GM21786 (cell line): ENCODE measurements around the gene NCAPH2.
"Not testable (repeated sequence)": the region's sequence is repeated elsewhere in the genome, so short reads cannot be mapped to it uniquely, and the experiment has no call there.

Source experiments
- ATAC-seq: cut with Tn5 transposase; IDR thresholded peaks from one replicate; pipeline ENCODE4 v1.9.1; 2021; ENCODE audit not compliant: unreplicated experiment

NCAPH2 gene

DNA sequence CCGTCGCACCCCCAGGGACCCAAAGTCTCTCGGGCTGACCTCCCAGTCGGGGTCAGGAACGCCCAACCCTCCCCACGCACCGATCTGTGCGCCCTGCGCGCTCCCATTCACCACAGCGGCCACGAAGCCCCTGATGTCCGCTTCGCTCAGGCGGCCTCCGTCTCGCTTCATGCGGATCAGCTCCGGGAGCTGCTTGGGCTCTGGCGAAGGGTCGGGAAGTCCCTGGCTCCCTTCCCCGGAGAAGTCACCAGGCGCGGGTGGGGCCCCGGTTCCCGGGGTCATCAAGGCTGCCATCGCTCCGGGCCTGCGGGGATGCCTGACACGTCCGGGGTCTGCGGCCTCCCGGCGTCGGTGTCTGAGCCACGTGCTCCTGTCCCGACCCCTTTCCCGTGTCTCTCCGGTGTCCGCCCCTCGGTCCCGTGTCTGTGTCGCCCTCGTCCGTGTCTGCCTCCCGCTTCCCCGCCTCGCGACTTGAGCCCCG lies 21.4 kb downstream of the NCAPH2 start:
- ATAC-seq = no peak

DNA sequence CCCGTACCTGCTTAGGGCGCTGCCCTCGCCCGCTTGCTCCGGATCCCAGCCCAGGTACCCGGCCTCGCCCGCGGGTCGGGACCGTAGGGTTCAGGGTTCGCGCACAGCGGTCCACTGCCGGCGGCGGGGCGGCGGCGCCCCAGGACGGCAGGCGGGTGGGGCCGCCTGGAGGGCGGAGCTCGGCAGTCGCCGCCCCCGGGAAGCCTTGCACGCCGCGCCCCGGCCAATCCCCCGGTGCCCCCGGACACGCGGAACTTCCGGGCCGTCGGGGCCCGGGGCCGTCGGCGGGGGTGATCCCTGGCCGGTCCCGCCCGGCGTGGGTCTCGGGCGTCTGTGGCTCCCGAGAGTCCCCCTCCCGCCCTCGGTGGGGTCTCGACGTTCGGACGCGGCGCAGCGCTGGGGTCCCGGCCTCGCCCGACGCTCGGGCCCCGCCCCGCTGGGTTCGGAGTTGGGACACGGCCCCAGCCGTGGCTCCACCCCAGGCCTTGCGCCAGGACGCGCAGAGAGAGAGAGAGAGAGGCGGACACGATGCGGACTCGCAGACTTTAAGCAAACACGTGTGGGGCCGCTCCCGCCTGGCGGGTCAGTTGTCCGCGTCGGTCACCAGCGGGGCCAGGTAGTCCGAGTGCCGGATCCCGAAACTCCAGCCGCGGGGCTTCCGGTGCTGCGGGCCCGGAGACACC lies 22.0 kb downstream of the NCAPH2 start, which contains the start of gene TYMP:
TSS of gene TYMP (minus strand) at position 116 of the 683 bp plus-strand sequence. CDS start 303 bp downstream, outside the sequence.
- no peak for ATAC-seq

DNA sequence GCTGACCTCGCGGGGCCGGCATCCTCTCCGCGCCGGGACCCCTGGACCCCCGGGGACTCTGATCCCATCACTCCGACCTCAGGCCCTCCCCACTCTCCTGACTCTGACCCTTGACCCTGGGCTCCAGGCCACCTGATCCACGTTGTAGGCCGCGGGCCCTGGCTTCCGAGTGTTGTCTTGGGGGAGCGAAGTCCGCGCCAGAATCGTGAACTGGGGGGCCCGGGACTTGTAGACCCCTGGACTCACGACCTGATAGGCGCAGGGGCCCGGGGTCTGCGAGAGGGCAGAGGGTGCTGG lies 22.5 kb downstream of the NCAPH2 start:
- ATAC-seq = no peak

DNA sequence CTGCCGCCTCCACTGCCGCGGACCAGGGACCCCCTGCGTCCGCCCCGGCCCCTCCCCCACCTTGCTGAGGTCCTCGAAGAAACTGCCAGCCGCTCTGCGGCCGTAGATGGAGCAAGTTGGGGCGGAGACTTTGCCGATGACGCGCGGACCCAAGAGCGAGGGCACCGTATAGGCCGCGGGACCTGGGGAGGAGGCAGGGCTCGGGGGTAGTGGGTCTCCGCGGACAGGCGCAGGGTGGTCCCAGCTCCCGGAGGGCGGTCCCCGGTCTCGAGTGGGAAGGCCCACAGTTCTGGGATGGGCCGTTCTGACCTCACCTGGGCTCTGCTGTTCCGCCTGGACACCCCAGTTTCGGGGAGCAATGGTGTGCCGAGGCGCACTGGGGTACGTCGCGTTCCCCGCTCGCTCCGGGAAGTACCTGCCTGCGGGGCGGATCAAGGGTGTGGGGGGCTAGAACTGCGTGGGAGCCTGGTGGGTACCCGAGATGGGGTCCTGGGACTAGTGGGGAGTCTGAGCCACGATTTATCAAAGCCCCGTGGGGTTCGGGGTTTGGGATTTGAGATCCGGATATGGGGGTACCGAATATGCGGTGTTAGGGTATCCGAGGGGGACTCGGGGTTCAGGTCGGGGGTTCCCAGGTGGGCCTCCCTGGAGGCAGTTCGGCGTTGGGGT lies 23.0 kb downstream of the NCAPH2 start:
- ATAC-seq = peak; percentile 22

DNA sequence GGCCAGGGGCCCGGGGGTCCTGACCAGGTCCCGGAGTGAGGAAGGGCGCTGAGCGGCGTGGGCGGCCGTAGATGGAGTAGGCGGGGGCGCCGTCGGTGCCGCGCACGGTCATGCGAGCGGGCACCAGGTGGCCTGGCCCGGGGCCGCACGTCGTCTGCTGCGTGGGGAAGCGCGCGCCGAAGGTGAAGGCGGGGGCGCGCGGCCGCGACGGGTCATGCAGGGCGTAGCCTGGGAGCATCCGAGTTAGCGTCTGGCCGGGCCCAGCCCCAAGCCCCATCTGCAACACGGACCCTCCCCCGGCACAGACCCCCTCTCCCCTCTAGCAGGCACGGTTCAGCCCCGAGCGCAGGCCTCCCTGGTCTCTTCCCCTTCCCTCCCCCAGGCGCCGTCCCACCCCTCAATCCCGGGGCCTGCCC lies 23.5 kb downstream of the NCAPH2 start:
- ATAC-seq = no peak

DNA sequence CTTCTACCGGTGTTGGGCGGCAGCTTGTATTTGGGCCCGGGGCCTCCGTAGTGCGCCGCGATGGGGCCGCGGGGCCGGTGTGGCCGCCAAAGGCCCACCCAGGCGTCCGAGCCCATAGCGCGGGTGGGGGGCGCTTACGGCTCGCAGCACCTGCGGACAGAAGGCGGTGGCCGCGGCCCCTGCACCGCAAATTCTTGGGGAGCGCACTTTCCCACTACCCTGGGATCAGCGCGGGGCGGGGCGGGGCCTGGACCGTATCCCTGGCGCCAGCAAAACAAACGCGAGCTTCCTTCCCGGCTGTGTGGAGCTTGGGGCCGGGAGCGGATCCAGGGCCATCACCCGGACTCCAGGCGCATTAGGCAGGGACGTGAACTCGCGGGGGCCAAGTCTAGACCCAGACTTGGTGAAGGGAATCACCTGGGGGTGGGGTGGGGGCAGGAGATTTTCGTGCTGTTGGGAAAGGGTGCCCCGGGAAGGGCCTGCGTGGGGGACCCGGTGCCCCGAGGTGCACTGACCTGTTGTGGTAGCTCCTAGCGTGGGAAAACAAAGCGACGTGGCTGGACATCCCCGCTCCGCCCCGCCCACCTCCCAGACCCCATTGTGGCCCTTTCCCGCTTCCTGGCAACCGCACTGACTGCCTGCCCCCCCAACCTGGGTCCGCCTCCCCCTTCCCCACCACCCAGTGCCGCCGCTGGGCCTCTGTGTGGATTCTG lies 24.1 kb downstream of the NCAPH2 start:
- no peak for ATAC-seq

DNA sequence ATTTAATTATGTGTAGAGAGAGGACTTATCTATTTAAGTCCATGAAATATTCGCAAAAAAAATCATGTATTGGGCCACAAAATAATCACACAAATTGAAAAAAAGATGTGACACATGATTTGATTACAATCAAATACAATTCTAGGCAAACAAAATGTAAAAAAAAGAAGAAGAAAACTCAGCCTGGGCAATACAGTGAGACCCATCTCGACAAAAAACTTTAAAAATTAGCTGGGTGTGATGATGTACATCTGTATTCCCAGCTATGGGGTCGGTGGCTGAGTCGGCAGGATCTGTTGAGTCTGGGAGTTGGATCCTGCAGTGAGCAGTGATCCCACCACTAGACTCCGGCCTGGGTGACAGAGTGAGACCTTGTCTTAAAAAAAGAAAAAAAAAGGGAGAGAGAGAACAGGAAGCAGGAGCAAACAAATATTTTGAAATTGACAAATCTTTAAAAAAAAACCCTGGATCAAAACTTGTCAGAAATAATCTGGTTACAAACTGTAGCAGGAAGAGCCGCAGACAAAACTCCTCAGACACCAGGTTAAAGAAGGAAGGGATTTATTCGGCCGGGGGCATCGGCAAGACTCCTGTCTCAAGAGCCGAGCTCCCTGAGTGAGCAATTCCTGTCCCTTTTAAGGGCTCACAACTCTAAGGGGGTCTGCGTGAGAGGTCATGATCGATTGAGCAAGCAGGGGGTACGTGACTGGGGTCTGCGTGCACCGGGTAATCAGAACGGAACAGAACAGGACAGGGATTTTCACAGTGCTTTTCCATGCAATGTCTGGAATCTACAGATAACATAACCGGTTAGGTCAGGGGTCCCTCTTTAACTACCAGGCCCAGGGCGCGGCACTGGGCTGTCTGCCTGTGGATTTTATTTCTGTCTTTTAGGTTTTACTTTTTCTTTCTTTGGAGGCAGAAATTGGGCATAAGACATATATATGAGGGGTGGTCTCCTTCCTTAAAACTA lies 25.1 kb downstream of the NCAPH2 start:
- ATAC-seq = no peak

DNA sequence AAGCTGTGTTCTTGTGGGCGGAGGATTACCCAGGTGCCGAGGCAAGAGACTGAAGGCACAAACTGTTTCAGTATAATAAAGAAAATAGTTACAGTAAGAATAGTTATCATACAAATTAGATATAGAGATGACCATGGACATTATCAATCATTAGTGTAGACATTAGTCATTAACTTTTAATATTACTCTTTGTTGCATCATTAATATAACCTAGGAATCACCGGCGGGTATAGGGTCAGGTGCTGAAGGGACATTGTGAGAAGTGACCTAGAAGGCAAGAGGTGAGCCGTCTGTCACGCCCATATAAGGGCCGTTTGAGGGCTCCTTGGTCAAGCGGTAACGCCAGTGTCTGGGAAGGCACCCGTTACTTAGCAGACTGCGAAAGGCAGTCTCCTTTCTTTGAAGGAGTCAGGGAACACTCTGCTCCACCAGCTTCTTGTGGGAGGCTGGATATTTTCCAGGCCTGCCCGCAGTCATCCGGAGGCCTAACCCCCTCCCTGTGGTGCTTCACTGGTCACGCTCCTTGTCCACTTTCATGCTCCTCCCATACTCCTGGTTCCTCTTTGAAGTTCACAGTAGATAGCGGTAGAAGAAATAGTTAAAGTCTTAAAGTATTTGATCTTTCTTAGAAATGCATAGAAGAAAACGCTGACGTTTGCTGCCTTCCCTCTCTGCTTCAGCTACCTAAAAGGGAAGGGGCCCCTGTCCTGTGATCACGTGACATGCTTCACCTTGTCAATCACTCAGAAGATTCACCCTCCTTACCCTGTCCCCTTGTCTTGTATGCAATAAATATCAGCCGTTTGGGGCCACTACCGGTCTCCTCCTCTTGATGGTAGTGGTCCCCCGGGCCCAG lies 26.1 kb downstream of the NCAPH2 start:
- ATAC-seq = not testable (repeated sequence)

DNA sequence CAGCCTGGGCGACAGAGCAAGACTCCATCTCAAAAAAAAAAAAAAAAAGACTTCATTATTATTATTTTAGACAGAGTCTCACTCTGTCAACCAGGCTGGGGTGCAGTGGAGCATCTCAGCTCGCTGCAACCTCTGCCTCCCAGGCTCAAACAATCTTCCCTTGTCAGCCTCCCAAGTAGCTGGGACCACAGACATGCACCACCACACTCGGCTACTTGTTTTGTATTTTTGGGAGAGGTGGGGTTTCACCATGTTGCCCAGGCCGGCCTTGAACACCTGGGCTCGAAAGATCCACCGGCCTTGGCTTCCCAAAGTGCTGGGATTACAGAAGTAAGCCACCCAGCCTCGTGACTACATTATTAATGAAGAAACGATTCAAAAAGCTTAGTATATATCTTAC lies 27.1 kb downstream of the NCAPH2 start:
- no peak for ATAC-seq

DNA sequence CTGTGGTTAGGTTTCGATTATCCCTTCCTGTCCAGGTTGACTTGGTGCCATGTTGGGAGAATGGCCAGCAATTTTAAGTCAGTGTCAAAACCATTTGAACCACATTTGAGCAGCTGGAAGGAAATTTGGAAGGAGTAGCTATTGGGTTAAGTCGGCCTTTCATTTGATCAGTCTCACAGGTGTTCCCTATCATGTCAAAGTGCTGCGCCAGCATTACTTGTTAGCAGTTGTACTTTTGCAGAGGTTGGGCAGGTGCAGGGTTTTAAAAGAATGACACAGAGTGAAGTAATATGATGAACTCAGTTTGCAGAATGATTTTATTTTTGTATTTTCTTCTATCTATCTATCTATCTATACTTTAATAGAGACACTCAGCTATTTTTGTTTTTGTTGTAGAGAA lies 28.2 kb downstream of the NCAPH2 start:
- ATAC-seq = no peak

DNA sequence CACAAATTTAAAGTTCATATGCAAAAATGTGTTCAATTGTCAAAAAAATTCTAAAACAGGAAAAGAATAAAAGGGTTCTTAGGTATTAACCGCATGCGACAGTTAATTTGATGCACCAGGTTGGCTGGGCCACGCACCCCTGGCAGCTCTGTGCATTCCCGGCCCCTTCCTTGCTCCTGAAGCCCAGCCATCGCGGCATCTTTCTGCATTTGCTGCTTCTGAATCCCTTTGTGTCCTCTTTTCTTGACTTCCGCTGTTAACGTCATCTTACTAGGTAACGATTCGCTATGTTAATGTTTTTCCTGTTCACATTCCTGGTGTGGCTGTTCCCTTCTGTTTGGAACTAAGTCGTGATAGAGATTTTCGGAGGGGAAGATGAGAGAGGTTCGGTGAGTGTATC lies 29.7 kb downstream of the NCAPH2 start:
- no peak for ATAC-seq

DNA sequence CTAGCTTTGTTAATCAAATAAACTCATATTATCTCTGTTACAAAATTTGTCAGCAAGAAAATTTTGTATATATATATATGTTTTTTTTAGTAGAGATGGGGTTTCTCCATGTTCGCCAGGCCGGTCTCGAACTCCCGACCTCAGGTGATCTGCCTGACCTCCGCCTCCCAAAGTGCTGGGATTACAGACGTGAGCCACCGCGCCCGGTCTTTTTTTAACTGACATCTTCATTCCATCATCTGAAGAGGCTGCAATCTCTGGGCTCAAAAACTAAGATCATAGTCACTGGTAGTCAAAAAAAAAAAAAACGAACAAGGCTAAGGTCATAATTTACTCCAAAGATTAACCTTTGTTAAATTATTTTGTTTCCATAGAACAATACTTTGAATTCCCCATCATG lies 32.4 kb downstream of the NCAPH2 start:
- no peak for ATAC-seq

DNA sequence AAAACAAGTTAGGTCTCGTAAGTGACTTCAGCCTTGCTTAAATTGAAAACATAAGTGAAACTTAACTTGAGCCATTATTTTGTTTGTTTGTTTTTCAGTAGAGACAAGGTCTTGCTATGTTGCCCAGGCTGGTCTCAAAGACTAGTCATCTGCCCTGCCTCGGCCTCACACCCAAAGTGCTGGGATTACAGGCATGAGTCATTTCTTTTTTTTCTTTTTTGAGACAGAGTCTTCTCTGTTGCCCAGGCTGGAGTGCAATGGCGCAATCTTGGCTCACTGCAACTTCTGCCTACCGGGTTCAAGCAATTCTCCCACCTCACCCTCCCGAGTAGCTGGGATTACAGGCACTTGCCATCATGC lies 33.6 kb downstream of the NCAPH2 start:
- not testable (repeated sequence) for ATAC-seq

DNA sequence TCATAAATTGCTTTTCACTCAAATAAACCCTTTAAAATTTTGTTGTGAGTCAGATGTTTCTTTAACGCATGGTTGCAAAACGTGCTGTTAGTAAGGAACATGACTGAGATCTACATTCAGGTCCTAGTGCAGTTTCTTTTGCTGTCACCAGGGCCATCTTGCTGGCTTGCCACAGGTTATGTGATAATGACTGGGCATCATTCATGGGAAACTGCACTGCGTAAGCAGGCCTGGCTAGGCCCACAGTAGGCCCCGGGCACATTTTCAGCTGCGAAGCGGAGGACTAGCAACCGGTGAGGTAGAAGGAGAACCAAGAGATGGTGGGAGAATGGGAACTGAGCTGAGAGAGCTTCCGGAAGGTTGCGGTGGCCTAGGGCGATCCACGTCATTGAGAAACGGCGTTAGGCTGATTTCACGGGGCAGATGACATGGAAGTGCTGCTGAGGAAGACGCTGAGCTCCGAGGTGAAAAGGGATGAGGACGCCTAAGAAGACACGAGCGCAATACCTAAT lies 34.4 kb downstream of the NCAPH2 start:
- ATAC-seq = no peak

DNA sequence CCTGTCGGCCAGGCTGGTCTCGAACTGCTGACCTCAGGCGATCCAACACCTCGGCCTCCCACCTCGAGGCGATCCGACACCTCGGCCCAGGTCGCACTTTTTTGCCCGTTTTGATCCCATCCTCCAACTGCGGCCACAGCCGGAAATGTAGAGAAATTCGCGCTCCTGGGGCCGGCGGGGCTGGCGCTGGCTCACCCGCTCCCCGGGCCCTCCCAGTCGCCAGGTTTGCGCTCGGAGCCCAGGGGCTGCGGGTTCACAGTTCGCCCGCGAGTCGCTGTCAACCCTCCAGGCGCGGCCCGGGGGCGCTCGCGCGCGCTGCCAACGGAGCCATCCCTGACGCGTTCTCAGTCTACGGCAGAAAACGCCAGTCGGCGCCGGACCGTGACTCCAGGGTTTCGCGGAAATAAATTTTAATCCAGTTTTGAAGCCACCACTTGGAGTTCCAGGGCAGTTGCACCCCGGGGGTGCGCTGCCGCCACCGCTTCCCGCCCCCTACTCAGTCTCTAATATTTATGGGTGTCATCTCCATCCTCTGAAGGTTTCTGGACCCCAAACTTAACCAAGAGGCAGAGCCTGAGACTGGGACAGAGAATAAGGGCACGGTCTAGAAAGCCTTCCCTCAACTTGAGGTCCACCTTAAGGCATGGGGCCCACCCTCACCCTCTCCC lies 36.2 kb downstream of the NCAPH2 start:
- no peak for ATAC-seq

DNA sequence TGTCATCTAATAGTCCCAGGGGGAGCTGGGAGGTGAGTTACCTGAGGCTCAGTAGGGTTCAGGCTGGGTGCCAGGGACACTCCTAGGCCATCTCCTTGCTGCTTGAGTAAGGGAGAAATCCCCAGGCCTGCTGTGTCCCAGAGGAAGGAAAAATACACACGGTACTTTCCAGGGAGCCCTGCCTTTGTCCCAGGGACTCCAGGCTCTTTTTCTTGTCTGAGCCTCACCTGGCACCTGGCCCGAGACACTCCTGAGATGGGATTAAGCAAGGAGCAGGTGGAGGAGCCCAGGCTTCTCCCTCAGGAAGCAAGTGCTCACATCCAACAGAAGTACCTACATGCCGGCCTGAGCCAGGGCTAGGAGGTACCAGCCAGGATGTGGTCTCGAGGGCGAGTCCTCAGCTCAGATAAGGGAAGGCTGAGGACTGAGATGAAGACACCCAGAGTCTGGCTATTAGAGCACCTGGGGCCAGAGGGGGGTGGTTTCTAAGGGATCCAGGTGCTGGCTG lies 36.8 kb downstream of the NCAPH2 start:
- ATAC-seq = no peak

DNA sequence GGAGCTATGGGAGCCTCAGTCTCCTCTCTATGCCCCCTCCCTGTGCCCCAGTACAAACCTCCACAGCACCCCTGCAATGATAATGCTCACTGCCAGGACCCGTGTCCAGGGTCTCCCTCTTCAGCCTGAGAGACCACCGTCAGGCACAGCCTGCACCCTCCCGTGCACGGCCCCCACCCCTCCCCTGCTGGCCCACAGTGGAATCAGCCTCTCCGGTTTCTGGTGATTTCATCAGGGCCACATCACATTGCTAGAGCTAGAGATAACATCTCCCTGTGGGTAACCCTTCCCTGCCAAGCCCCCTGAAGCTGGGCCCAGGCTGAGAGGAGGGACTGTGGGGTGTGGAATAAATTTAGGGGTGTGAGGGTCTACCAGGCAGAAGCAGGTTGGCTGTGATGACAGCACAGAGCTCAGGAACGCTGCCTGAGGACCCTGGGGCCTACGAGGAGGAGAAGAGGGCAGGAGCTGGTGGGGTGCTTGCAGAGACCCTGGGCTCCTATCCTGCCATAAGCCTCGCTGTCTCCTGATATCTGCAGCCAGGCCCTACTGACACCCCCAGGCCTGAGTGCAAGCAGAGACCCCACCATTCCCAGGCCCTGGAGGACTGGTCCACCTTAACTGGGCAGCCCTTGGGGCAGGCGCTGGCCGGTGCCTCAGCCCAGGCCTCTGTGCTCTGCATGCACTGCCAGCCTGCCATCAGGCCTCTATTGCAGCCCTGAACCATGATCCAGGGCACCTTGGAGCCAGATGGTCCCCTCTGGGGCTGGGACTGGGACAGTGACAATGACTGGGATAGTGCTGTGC lies 37.7 kb downstream of the NCAPH2 start, which contains the start of gene KLHDC7B:
TSS of gene KLHDC7B (plus strand) at position 378 of the 804 bp plus-strand sequence. CDS start at position 723, 345 bp downstream.
- no peak for ATAC-seq
